GM19452 (cell line): ENCODE data around the gene CACNA2D3.

Experiments used
- ATAC-seq: cut with Tn5 transposase; IDR thresholded peaks from one replicate; pipeline ENCODE4 v1.9.1; 2021; ENCODE audit not compliant: unreplicated experiment

The CACNA2D3 gene

DNA sequence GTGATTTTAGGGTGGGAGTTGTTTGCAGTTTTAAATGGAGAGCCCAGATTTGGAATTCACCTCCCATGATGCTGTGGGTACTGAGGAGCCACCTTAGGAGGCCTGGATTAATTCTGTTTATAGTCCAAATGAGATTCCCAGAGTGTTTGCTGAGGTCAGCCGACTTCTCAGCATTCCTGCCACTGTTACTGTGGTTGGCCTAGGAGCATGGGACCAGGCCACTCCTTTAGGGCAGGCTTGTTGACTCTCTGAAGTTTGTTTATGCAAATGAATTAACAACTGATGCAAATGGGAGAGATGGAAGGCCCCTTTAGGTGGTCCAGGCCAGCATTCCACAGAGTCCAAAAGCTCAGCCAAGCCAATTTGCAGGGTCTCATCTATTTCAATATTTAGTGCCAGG, 46.1 kb downstream of the CACNA2D3 start:
- no peak for ATAC-seq

DNA sequence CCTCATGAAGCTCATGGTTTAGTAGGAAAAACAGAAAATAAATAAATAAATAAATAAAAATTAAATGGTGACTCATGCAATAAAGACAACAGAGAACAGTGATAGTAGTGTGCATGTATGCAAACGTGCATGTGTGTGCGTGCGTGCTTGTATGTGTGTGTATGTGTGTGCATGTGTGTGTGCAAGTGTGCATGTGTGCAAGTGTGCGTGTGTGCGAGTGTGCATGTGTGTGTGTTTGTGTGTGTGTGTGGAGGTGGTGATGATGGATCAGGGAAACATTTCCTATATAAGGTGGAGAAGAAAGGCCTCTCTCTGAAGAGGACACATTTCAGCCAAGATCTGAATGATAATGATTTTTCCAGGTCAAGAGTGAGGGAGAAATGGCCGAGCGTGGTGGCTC, 47.2 kb downstream of the CACNA2D3 start:
- ATAC-seq = no peak

DNA sequence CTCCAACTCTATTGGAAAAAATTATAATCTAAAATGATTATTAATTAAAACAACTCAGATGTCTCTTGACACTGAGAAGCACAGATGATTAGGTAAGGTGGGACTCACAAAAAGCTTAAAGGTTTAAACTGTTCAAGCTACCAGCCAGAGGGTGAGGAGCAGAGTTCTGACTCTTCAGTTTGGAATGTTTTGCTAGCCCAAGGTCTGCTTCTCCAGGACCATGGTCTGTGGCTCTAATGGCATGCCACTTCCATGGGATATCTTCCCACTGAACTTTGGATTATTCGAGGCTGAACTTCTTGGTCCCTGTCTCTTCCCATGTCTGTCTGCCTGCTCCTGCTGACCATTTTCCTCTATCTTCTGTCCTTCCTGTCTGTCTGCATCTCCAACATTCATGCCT, 49.2 kb downstream of the CACNA2D3 start:
- no peak for ATAC-seq

DNA sequence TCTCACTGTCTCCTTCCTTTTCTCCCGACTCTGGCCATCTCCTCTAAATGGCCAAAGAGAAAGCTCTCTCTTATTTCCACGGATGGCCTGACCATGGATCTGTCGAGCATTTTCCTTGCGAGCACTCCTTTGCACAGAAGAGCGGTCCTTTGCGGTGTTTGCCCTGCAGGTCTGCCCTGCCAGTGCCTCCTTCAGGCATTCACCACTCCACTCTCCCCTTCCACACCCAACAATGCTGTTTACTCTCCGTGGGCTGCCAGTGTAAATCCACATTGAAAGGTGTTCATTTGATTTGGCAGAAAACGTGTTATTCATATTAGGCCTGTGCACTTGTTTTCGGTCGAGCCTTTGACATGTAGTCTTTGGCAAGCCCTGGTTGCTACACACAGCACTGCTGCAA, 49.6 kb downstream of the CACNA2D3 start:
- no peak for ATAC-seq

DNA sequence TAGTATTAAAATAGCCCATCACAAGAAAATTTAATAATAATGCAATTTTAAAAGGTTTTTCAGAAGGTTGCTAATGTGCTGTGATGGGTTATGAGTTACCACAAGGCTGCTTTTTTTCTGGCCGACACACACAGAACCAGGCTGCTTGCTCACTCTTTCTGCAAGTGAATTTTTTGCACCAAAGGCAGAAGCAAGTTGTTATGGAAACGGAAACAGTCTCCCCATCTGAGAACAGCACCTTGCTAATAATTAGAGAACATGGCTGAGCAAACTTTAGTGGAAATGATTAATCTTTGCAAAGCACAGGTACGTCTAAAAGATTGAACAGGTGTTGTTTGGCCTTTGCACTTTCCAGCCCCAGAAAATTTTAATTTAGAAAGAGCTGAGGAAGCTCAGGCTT, 51.0 kb downstream of the CACNA2D3 start:
- no peak for ATAC-seq

DNA sequence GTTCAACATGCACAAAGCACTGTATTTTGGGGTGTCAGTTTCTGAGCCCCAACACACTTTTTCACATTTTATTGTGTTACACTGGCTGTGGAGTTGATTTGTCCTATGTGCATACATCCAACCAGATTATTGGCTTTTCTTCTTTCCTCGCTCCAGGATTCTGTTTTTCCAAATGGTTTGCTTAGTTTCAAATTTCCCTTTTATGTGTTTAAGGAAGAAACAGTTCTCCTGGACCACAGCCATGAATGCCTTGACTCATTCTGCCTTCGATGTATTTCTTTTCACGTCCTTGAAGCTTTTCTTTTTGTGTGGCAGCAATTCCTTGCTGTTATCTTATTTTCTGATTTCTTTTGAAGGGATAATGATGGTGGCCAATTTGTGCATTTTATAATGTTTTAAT, 53.8 kb downstream of the CACNA2D3 start:
- no peak for ATAC-seq

DNA sequence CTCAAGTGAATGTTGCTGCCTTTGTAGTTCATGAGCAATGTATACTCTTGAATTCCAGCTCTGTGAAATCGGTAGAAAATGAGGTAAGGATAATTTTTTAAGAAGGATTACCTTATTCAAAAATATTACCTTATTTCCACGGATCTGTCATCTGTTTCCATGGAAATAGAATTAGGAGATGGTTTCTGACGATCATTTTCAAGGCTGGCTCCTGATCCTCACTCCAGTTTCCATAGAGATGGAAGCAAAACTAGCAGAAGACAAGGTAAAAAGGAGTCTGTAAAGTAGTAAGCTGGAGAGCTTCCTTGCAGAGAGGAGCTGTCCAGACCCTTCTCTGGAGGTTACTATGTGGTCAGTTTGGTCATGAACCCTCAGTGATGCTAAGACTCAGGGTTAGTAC, 55.5 kb downstream of the CACNA2D3 start:
- ATAC-seq = no peak

DNA sequence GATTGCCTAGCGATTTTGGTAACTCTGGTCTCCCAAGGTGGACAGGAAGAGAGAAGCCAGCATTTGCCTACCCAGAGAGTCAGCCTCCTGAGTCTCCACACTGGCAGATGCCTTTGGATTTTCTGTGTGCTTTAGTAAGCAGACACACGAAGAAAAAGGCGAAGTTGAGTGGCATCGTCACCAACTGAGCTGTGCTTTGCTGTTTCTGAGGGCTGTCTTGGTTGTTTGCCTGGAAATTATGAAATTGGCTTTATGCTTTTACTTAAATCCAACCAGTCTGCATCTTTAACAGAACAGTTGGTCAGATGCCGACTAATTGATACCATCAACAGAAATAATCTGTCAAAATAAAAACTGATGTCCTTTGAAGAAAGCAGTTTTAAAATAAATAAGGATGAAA, 56.0 kb downstream of the CACNA2D3 start:
- ATAC-seq = no peak

DNA sequence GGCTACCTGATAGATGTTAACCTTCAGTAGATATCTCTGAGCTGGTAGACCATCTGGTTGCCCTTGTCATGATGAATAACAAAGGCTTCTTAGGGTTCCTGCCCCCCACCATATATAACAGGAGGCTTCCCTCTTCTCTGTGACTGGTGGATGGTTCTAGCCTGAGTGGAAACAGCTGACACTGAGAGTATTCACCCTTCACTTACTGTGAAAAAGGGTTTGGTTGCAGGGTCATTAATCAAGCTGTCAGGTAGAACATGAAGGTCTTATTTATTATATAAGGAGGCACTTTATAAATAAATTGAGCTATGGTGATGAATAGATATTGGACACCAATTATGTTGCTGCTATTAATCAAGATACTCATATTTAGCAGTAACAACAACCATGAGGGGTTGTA, 58.6 kb downstream of the CACNA2D3 start:
- ATAC-seq = no peak

DNA sequence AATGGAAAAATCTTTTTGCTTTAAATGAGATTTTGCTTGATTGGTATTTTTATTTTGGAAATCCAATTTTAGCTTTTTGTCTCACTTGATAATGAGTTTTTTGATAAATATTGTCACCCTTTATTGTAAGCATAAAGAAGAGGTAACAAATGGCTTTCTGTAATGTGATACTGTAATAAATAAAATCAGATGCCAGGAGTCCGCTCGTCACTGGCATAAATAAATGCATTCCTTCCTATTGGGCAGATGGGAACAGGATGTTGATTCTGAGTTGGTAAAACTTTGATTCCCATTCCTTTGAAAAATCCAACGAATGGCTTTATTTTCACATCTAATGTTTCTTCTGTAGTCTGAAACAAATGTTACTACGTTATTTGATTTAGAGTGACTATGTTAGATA, 59.9 kb downstream of the CACNA2D3 start:
- ATAC-seq = no peak

DNA sequence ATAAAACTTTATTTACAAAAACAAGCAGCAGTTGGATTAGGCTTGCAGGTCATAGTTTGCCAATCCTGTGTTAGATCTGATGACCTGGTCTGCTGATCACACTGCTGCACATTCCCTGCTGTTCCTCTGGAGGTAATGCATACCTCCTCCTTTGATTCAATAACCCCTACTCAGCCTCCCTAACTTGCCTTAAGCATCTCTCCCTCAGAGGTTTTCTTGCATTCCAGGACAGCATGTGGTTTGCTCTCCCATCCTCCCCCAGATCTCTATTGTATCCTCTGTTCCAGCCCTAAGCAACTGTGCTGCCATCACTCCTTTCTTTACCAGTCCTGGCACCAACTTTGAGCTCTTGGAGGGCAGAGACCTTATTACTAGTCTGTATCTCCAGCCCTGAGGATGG, 63.4 kb downstream of the CACNA2D3 start:
- ATAC-seq = no peak

DNA sequence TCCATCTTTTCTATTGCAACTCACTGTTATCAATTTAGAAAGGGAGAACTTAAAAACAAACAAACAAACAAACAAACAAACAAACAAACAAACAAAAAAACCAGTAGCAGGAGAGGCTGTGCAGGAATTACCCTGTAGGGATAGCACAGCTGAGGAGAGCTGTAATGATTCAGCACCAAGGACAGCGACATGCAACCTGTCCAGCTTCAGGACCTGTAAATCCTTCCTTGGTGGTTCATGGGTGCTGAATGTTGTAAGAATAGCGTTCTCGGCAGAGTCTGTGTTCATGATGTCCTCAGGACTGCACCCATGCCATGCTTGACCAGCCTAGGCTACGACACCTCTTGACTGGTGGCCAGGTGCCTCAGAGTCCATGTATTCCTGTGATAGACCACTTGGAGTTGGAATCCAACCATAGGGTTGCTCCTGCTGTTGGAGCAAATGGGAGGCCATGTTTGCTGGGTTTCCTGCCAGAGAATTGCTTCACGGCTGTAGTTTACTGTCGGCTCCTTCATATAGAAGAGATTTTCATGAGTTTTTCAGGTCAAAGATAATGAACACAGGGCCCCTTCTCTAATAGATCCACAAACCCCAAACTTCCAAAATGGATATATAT, 65.9 kb downstream of the CACNA2D3 start:
- no peak for ATAC-seq

DNA sequence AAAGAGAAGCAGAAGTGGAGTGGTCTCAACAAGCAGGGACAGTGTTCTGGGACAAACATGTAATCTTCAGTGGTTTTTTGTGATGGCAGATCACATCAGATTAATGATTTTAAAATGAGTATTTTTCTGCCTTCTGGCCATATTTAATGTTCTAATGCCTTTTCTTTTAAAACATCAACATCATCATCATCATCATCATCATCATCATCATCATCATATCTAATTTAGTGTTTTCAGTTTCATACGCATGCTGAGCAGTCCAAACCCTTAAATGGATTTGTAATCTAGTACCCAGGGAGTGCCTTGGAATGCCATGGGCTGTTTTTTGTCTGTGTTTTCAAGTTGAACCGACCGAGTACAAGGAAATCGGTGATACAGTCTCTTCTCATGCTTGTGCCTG, 68.9 kb downstream of the CACNA2D3 start:
- no peak for ATAC-seq

DNA sequence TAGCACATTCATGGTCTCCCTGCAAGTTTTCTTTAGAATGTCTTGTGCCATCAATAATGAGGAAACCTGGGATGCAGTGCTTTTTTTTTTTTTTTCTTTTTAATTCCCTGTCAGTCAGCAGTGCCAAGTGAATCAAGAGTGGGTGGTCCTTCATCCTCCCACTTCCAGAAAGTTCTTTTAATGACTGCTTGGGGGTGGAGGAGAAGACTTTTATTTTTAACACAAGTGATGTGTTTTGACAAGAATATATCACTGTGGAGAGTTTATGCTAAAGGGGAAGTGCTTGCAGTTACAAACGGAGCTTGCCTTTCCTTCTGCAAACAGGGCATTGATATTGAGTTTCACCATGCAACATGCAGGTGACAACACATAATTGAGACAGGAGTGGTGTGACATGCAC, 69.7 kb downstream of the CACNA2D3 start:
- ATAC-seq = no peak

DNA sequence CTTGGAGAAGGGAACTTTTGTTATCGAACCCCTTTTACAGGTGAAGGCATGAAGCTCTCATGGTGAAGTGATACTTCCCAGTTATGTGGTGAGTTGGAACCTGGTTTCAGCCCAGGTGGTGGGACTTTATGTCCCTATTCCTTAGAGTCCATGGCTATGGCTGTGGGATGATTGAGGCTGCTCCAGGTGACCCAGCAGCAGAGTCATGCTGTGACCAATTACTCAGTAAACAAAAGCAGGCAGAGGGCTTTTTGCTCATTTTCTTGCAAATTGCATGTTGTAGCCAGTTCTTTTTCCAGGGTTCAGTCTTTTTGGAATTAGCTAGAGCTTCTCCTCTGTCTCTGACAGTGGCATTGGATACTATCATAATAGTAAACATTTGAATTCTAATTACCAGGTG, 70.7 kb downstream of the CACNA2D3 start:
- ATAC-seq = no peak

DNA sequence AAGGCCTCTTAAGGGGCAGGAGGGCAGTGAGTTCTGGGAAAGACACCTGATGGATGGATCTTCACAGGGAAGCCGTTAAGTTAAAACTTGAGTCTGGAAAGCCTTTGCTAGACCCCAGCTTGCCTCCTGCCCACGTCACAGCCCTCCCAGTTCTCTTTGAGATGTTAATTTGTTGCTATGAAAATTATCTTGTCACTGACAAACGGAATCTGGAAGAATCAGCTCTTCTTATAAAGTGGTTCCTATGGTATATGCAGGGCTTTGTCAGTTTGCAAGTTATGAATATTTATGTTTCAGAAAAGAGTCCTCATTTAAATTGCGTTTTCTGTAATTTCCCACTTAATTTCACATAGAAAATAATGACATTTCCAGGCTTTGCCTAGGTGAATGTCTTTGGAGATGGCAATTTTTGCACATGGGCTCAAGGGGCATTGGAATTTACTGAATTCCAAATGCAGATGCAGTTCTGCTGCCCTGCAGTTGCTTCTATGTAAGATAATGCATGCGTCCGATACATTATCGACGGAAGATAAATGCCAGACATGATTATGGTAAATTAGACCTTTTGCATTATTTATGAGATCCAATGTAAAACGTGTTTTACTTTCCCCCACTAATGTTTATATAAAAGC, 74.1 kb downstream of the CACNA2D3 start:
- no peak for ATAC-seq

DNA sequence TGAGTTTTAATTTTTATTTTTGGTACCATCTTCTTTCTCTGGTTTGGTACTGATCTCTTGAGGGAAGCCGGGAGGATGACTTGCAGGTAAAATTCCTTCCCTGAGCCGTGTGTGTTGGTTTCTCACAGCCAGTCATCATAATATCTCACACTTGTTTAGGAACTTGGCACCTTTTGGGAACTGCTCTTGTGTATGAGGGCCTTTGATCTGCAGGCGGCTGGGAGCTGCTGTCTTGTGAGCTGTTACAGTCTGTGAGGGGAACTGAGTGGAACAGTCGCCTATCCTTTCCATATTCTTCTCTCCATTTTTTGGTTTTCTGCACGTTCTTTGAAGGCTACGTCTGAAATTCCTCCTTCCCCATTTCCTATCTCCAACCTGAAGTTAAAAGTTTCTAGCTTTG, 75.2 kb downstream of the CACNA2D3 start:
- no peak for ATAC-seq

DNA sequence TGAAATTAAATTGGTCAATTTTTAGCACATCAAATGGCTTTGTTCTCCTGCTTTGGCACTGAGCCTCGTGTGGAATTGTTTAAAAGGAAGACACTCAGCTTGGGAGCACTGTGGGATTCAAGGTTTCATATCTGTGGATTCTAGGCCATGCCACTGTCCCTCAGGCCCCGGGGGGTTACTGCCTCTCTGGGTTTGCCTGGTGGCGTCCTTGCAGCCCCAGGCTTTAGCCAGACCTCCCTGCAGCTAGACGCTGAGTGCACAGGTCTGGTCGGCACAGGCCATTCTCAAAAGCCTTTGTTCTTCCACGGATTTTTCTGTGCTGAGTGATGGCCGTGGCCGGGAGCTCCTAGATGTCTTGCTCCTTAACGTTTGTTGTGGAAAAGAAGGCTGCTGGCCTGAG, 76.2 kb downstream of the CACNA2D3 start:
- no peak for ATAC-seq

DNA sequence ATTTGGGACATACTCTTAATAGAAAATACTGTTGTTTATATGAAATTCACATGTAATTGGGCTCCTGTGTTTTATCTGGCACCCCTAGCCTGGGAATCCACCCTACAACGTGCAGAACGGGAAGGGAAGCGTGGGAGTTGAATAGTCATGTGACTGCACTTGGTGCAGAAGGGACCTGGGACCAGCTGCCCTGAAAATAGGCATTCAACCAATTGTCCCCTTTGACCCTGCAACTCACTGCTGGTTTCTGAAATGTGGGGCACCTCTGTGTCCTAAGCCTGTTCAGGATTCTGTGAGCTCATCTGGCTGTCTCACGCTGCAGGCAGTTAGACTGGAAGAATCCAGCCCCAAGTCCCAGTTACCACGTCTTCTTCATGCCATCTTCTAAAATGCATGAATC, 79.7 kb downstream of the CACNA2D3 start:
- ATAC-seq = no peak

DNA sequence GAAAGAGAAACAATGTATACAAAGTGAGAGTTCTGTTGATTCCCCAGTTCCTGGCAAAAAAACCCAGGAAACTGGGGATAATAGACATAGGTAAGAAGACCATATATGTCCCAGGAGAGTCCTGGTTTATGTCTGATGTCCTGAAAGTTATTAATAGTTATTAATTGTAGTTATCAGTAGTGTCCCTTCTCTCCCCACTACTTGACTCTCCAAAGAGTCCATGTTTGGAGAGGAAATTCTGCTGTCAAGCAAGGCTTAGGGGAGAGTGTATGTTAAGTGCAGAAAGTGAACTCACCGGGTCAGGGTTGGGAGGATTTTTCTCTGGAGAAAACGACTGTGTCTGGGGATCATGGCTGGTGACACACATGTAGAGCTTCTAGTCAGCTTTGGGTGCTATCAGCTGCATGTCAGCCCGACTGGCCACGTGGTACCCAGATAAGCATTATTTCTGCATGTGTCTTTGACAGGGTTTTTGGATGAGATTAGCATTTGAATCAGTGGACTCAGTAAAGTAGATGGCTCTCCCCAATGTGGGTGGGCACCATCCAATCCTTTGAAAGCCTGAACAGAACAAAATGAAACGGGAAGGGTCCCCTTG, 80.4 kb downstream of the CACNA2D3 start:
- no peak for ATAC-seq

DNA sequence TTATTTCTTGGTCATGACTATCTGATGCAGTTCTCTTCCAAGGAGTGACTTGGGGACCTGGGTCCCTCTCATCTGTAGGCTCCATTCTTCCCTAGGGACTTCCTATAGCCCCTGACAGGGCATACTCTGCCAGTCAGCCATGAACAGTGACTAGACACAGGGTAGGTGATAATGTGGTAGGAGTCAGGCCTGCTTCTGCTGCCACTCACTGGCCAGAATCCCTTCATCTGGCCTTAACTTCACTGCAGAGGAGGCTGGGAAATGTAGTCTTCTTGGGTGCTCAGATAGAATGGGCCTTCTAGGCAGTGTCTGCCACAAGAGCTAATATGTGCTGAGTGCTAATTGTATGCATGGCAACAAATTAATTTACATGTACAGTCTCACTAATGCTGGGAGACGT, 84.5 kb downstream of the CACNA2D3 start:
- no peak for ATAC-seq

DNA sequence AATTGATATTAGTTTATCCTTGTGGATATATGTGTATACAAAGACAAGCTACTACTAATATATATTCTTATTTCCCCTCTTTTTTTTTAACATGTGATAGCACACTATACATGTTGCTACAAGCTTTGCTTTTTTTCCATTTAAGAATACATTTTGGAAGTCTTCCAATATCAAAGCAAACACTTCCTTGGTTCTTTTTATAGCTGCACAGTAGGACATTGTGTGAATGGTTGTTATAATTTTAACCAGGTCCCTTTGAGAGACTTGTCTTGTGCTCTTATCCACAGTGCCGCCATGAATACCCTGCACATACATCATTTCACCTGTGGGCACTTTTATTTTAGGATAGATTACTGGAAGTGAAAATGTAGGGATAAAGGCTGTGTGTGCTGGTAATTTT, 88.7 kb downstream of the CACNA2D3 start:
- ATAC-seq = no peak

DNA sequence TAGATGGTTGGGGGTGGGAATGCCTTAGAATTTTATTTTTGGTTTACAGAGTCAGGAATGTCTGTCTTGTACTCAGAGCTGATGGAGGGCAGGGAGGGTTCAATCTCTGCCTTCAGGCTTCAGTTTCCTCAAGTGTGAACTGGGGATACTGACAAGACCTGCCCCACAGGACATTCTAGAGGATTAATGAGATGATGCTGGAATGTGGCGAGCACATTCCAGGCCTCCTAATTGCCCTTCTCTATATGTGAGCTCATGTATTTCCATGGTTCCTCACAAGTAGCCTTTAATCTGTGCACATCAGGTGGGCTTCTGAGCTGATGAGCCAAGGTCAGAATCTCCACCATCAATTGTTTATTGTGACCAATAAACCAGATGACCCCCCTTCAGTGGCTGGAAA, 90.4 kb downstream of the CACNA2D3 start:
- no peak for ATAC-seq
